GM21619 (cell line): ENCODE data around the gene PPP1R3E.
"Not testable (repeated sequence)": the region's sequence is repeated elsewhere in the genome, so short reads cannot be mapped to it uniquely, and the experiment has no call there.

Source experiments
- ATAC-seq: cut with Tn5 transposase; IDR thresholded peaks from one replicate; pipeline ENCODE4 v1.9.1; 2021; ENCODE audit not compliant: unreplicated experiment

PPP1R3E gene

DNA sequence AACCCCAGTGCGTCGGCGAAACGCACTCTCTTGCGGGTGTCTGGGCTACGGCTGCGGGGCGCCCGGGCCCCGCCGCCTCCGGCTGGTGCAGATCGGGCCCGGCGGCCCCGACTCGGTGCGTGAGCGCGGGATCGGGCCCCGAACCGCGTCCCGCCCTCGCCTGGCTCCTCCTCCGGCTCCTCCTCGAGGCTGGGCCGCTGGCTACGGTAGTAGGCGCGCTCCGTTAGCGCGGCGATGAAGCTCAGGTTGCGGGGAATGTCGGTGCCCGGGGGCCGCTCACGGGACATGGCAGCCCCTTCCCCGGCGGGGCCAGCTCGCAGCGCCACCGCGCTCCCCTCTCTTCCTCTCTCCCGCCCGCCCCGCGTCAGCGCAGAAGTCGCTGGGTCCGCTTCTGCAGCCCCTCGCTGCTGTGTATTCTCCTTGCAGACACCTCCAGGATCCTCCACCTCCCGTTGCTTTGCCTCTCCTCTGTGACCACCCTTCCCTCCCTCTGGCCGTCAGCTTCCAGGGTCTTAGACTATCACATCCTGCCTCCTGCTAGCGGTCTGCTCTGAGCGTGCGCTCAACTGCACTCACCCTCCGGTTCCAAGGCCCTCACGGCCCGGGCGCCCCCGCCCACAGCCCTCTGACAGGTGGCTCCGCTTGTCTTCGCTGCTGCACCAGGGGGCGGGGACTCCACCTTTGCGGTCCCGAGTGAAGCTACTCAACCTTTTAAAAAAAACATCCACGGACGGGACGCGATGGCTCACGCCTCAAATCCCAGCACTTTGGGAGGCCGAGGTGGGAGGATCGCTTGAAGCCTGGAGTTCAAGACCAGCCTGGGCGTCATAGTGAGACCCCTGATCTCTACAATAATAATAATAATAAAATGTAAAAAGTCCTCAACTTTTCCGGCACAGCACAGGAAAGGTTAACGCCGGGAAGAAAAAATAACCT lies at the start of gene PPP1R3E:
Gene PPP1R3E (minus strand): TSS at position 570 of the 936 bp plus-strand sequence. CDS start 283 bp downstream, at position 287.
- peak; percentile 32 for ATAC-seq

GRCh38 chr14:23351681-23352505 lies 49.2 kb upstream of the PPP1R3E start:
- no peak for ATAC-seq

GRCh38 chr14:23349156-23349845 lies 46.6 kb upstream of the PPP1R3E start:
- no peak for ATAC-seq

DNA sequence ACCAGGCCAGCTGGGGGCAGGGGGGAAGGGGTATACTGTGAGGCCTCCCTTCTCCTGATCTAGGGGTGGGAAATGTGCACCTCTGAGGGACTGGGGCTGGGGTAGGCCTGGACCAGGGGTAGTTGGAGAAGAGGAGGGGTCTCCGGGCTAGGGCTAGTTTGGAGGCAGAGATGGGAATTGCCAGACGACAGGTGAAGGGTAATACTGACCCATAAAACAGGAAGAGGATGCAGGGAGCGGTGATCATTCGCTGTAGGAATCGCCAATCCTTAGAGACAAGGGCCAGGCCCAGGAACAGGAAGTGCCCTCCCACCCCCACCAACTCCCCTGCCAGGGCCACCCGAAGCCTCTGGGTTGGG lies 45.6 kb upstream of the PPP1R3E start:
- ATAC-seq, result no peak

DNA sequence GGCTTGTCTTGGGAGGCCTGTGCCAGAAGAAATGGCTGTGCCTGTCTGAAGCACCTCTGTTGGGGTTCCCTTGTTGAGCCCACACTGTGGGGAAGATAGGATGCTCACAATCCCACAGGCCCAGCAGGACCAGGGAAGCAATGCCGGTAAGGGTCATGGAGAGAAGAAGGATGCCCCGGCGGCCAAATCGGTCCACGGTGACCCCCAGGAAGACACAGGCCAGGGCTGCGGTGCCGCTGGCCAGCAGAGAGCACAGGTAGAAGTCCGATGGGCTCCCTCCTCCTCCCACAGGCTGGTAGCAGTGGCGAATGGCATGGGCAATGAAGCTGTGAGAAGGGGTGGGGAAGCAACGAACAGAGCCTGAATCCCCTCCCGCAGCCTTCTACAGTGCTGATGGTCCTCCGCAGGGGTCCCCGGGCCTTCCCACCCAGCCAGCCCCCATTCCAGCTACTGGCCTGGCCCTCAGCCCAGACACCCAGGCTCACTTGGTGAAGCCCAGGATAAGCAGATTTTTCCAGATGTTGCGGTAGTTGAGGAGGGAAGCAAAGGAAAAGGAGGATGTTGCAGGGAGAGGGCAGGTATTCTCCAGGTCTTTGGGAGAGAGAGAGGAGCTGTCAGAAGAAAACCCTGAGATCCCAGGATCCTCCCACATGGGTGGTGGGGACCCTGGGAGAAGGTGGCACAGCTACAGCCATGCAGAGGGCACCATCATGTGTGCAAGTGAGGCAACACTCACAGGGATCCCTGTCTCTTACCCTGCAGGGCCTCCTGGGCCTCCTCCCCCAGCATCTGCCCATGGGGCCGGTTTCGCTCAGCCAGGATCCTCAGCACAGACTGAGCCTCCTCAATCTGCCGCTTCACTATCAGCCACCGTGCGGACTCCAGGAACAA lies 45.0 kb upstream of the PPP1R3E start:
- ATAC-seq, result no peak

DNA sequence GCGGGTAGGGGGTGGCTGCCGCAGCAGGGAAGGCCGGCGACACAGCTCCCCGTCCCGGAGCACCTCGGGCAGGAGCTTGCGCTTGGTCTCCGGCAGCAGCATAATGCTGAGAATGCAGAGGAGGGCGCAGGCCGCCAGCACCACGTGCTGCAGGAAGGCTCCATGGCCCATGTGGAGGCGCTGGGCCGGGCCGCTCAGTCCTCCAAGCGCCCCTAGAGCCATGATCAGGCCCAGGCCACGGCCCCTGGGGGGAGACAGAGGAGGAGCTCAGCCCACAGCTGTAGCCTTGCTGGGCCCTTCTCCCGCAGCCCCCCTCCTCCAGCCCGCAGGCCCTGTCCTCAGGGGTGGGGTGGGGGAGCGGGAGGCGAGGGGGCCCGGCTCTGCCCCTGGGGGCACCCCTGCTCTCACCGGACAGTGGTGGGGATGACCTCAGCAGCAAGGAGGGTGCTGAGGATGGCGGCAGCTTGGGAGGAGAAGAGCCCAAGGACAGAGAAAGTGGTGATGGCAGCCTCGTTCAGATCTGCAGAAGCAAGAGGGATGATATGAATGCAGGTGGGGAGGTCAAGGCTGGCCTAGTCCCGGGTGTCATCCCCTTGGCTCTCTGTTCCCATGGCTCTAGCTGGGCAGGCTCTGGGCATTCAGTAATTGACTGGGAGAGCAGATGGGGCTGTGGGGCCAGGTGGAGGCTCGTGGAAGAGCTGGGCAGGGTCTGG lies 44.2 kb upstream of the PPP1R3E start:
- no peak for ATAC-seq

DNA sequence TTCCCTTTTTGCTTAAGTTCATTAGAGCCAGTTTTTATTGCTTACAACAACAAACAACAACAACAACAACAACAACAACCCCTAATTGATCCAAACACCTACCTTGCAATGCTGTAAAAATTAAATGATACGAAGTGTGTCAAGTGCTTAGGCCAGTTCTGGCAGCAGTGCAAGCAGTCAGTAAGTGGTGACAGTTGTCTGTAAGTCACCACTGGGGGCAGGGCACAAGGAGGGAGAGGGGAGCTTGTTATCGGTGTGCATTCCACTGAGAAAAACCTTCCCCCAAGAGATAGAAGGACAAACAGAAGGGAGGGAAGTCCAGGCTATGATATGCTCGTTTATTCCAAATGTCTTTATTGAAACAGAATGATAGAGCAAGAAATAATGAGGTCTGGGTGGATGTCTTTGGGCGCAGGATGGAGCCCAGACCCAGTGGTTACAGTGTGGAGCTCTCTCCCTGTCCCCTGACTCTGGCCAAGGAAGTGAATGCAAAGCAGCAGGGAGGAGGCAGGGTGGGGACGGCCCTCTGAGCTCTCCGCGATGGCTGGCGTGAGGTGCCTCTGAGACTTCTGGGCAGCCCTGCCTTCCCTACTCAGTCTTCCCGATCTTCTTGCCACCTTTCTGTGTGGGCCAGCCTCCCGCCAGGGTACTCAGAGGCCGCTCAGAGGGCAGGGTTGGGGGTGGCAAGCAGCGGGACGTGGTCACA lies 43.5 kb upstream of the PPP1R3E start:
- no peak for ATAC-seq

DNA sequence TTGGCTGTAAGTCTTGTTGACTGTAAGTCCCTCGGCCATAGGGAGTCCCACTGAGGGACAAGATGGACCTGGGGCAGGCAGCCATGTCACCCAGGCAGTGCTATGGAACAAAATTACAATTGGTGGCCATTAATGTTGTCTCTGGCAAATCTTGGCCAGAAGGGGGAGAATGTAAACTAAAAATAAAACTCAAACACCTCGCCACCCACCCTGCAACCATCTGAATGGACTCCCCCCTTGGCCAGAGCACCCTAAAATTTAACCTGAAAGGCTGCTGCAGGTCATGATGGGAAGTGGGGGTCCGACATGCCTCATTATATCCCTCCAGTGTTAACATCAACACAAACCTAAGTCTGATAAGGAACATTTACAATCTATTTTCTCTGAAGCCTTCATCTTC lies 41.8 kb upstream of the PPP1R3E start:
- no peak for ATAC-seq

GRCh38 chr14:23339506-23340268 lies 37.0 kb upstream of the PPP1R3E start:
- ATAC-seq, result no peak

GRCh38 chr14:23335623-23336022 lies 33.0 kb upstream of the PPP1R3E start:
- ATAC-seq, result no peak

- ATAC-seq, result no peak
Measured at GRCh38 chr14:23327947-23328744, 25.5 kb upstream of the PPP1R3E start.

DNA sequence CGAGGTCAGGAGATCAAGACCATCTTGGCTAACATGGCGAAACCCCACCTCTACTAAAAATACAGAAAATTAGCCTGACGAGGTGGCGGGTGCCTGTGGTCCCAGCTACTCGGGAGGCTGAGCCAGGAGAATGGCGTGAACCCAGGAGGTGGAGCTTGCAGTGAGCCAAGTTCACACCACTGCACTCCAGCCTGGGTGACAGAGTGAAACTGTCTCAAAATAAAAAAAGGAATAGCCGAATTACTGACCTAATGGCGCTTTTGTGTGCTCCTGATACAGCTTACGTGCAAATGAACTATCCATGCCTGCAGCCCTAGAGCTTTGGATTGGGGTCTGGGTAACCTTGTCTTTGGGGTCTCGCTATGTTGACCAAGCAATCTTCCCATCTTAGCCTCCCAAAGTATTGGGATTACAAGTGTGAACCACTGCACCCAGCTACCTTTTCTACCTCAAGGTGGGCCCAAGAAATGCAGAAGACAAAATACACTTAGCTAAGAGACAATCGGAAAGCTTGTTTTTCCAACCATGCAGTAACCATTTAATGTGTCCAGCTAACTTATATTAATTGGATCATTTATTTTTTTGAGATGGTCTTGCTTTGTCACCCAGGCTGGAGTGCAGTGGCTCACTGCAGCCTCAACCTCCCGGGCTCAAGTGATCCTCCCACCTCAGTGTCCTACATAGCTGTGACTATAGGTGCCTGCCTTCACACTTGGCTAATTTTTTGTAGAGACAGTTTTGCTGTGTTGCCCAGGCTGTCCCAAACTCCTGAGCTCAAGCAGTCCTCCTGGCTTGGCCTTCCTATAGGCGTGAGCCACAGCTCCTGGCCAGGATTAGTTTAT lies 24.1 kb upstream of the PPP1R3E start:
- no peak for ATAC-seq

GRCh38 chr14:23325746-23326145 lies 23.1 kb upstream of the PPP1R3E start:
- ATAC-seq, result not testable (repeated sequence)

GRCh38 chr14:23324993-23325392 lies 22.3 kb upstream of the PPP1R3E start:
- ATAC-seq, result no peak

DNA sequence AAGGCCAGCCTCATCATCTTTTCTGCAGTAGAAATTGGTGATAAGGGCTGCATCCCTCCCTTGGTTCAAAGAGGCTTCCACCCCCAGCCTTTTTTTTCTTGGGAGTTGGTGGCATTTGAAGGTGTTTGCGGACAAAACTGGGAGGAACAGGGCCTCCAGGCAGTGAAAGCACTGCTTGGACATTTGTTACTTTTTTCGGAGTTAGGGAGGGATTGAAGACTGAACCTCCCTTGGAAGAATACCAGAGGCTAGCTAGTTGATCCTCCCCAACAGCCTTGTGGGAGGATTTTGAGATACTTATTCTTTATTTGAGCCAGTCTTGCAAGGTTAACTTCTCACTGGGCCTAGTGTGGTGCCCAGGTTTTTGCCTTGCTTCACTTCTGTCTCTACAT lies 21.8 kb upstream of the PPP1R3E start:
- no peak for ATAC-seq

- no peak for ATAC-seq
Measured at GRCh38 chr14:23323838-23324454, 21.3 kb upstream of the PPP1R3E start.
